DND-41 (cell line): ENCODE measurements around the gene CAMKV.
"Not testable (repeated sequence)": the region's sequence is repeated elsewhere in the genome, so short reads cannot be mapped to it uniquely, and the experiment has no call there.

Source experiments
- ATAC-seq: fragments of 200-7000 bp; cut with Tn5 transposase; 3 replicates; pipeline ENCODE4 v1.9.1; 2021; ENCODE audit warnings: low read depth; ENCODE audit not compliant: insufficient read depth
- DNase-seq: peaks from one replicate; pipeline ENCODE4 v3.0.0-alpha.2; 2020
- H2AFZ ChIP-seq: 2 replicates; pipeline ENCODE4 v1.6.0; 2012; ENCODE audit warnings: low read depth, low read length
- H3K27ac ChIP-seq: 2 replicates; pipeline ENCODE4 v1.5.1; 2012; ENCODE audit warnings: low read length, inconsistent platforms
- H3K27me3 ChIP-seq: fragments of 200-600 bp; sonication (generic); 2 replicates; pipeline ENCODE4 v1.6.0; 2012; ENCODE audit warnings: low read length, mild to moderate bottlenecking, inconsistent platforms; ENCODE audit not compliant: insufficient read depth, poor library complexity
- H3K36me3 ChIP-seq: 2 replicates; pipeline ENCODE4 v1.5.1; 2012; ENCODE audit warnings: low read length, inconsistent platforms; ENCODE audit not compliant: insufficient read depth
- H3K4me1 ChIP-seq: 2 replicates; pipeline ENCODE4 v1.5.1; 2012; ENCODE audit warnings: mild to moderate bottlenecking, low read length; ENCODE audit not compliant: insufficient read depth
- H3K4me2 ChIP-seq: 2 replicates; pipeline ENCODE4 v1.6.0; 2012; ENCODE audit warnings: mild to moderate bottlenecking, moderate library complexity, low read length, inconsistent platforms; ENCODE audit not compliant: insufficient read depth
- H3K4me3 ChIP-seq, 2 experiments: fragments of 200-600 bp in 1 of 2; shearing (Covaris generic) in 1 of 2; 2 replicates each; pipeline ENCODE4 v1.5.1; 2012 to 2016; ENCODE audit warnings: inconsistent platforms in 2 of 2, low read length in 2 of 2, mild to moderate bottlenecking in 2 of 2, low read depth in 1 of 2, moderate library complexity in 1 of 2
- H3K79me2 ChIP-seq: 2 replicates; pipeline ENCODE4 v1.6.0; 2012; ENCODE audit warnings: low read length, inconsistent platforms; ENCODE audit not compliant: insufficient read depth
- H3K9ac ChIP-seq: 2 replicates; pipeline ENCODE4 v1.6.0; 2012; ENCODE audit warnings: low read depth, mild to moderate bottlenecking, inconsistent platforms, low read length, moderate library complexity
- H3K9me3 ChIP-seq: 2 replicates; pipeline ENCODE4 v1.5.1; 2012; ENCODE audit warnings: low read length, moderate library complexity, mild to moderate bottlenecking, inconsistent platforms; ENCODE audit not compliant: insufficient read depth, severe bottlenecking
- H4K20me1 ChIP-seq: 2 replicates; pipeline ENCODE4 v1.6.0; 2012; ENCODE audit warnings: low read length; ENCODE audit not compliant: insufficient read depth
- CTCF ChIP-seq: IDR thresholded peaks from 2 replicates; pipeline ENCODE4 v1.5.1; 2012; ENCODE audit warnings: borderline replicate concordance, low read length, moderate library complexity, mild to moderate bottlenecking; ENCODE audit not compliant: poor library complexity, severe bottlenecking; ENCODE audit errors: extremely low read depth
- EZH2 ChIP-seq: IDR thresholded peaks from 3 replicates; pipeline ENCODE4 v1.6.1; 2012; ENCODE audit warnings: borderline replicate concordance, low read depth, mild to moderate bottlenecking, moderate library complexity, low read length, inconsistent platforms; ENCODE audit not compliant: severe bottlenecking

Gene CAMKV

GRCh38 chr3:49869525-49870126 is at the start of gene CAMKV:
Gene CAMKV, minus strand, starts transcription at chr3:49869906. Its CDS starts 7,518 bp downstream, at chr3:49862388.
- Histone ChIP-seq H3K36me3 (no peaks in the 10 kb centered on the region), H3K4me1 (peaks cover 7% of the 10 kb centered on the region; the same call in 1 of the 2 replicates), H2AFZ (no peak within 1 kb of the TSS), H3K27me3 (peaks cover 26% of the 10 kb centered on the region), H3K27ac (no peak within 1 kb of the TSS), H4K20me1 (peaks cover 10% of the 10 kb centered on the region), H3K9ac (no peak within 1 kb of the TSS), H3K4me2 (peak within 1 kb of the TSS; percentile 39), H3K79me2 (no peaks in the 10 kb centered on the region), H3K9me3 (no peaks in the 10 kb centered on the region), H3K4me3 (no peak within 1 kb of the TSS)
- peak; percentile 65 for ATAC-seq
- peak; percentile 50 for DNase-seq
- TF ChIP-seq CTCF (no peak), EZH2 (no peak)

- H3K79me2 ChIP-seq = not testable (repeated sequence)
- peak; percentile 31; the same call in 1 of the 3 replicates for ATAC-seq
Measured at GRCh38 chr3:49917806-49918590, 48.3 kb upstream of the CAMKV start.

GRCh38 chr3:49916686-49917085 is 47.0 kb upstream of the CAMKV start:
- H3K4me3 ChIP-seq = no peak overlapping the region
- no peak overlapping the region for H3K4me2 ChIP-seq
- H4K20me1 ChIP-seq = peaks cover 4% of the 10 kb centered on the region; the same call in 1 of the 2 replicates
- no peak overlapping the region for H3K9ac ChIP-seq
- no peak for ATAC-seq
- no peaks in the 10 kb centered on the region for H3K4me1 ChIP-seq
- H3K27me3 ChIP-seq = no peaks in the 10 kb centered on the region
- peaks cover 14% of the 10 kb centered on the region; the same call in 1 of the 2 replicates for H3K36me3 ChIP-seq
- H3K9me3 ChIP-seq = no peaks in the 10 kb centered on the region
- no peak overlapping the region for H3K27ac ChIP-seq
- no peak overlapping the region for H2AFZ ChIP-seq
- TF ChIP-seq EZH2 = no peak
- no peak for TF ChIP-seq CTCF
- no peak for DNase-seq
- no peaks in the 10 kb centered on the region; the same call in 1 of the 2 replicates for H3K79me2 ChIP-seq

More at GRCh38 chr3:49917806-49918590, 48.3 kb upstream of the CAMKV start:
- not testable (repeated sequence) for H3K27me3 ChIP-seq, H3K9ac ChIP-seq, H3K27ac ChIP-seq, DNase-seq, H3K9me3 ChIP-seq, H3K4me3 ChIP-seq, H3K36me3 ChIP-seq, H3K4me2 ChIP-seq, H3K4me1 ChIP-seq, H4K20me1 ChIP-seq, H2AFZ ChIP-seq

- no peak for ATAC-seq
- H3K4me3 ChIP-seq = no peak overlapping the region
- no peak overlapping the region for H2AFZ ChIP-seq
- no peak overlapping the region for H3K27ac ChIP-seq
- DNase-seq = no peak
- no peaks in the 10 kb centered on the region for H3K79me2 ChIP-seq
- H3K36me3 ChIP-seq = peaks cover 29% of the 10 kb centered on the region
- no peaks in the 10 kb centered on the region for H3K4me1 ChIP-seq
- no peaks in the 10 kb centered on the region for H3K9me3 ChIP-seq
- no peaks in the 10 kb centered on the region for H3K27me3 ChIP-seq
- H4K20me1 ChIP-seq = peaks cover 4% of the 10 kb centered on the region; the same call in 1 of the 2 replicates
- H3K4me2 ChIP-seq = no peak overlapping the region
- no peak overlapping the region for H3K9ac ChIP-seq
- no peak for TF ChIP-seq CTCF
- TF ChIP-seq EZH2 = no peak
Measured at GRCh38 chr3:49914906-49915305, 45.2 kb upstream of the CAMKV start.
